ENCODE data around the gene SNRPB. TPM values are rescaled to one million over a fixed set of nuclear protein-coding genes. Genes with fewer than 3 reads are reported as not detected.

Gene SNRPB
- total RNA-seq, 2 donors from 2014 or later = 53.1 to 61.0 TPM

DNA sequence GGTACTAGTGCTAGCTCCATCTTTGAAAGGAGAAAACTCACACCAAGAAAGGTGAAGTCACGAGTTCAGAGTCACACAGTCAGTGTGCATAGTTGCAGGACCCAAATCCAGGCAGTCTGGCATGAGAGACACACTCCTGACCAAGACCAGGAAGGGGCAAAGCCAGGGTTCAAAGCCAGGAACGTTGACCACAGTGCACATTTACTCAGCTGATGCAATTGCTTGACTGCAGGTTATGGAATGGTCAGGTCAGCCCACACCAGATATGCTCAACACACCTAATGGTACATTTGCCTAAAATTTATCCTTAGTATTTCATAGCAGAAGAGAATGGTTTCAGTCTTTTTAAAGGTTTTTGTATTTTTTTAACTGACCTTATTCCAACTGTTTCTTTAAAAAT lies 52.2 kb downstream of the SNRPB start:
- WGBS, 2 donors = 13 to 21% methylated on average over 2 of the region's 2 CpGs
- TF ChIP-seq, protein P1, sequence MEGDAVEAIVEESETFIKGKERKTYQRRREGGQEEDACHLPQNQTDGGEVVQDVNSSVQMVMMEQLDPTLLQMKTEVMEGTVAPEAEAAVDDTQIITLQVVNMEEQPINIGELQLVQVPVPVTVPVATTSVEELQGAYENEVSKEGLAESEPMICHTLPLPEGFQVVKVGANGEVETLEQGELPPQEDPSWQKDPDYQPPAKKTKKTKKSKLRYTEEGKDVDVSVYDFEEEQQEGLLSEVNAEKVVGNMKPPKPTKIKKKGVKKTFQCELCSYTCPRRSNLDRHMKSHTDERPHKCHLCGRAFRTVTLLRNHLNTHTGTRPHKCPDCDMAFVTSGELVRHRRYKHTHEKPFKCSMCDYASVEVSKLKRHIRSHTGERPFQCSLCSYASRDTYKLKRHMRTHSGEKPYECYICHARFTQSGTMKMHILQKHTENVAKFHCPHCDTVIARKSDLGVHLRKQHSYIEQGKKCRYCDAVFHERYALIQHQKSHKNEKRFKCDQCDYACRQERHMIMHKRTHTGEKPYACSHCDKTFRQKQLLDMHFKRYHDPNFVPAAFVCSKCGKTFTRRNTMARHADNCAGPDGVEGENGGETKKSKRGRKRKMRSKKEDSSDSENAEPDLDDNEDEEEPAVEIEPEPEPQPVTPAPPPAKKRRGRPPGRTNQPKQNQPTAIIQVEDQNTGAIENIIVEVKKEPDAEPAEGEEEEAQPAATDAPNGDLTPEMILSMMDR (IDR thresholded peaks at IDR 0.05) = no peak
- TF ChIP-seq POLR2A (IDR thresholded peaks at IDR 0.05) = no peak
- ATAC-seq (no peak), DNase-seq (no peak)
- Histone ChIP-seq H3K27me3 (no peaks in the 10 kb centered on the region), H3K9me3 (no peaks in the 10 kb centered on the region), H3K4me3 (no peak overlapping the region), H3K36me3 (replicated peaks in 1 of 2; ENCODE audit: insufficient read depth in 1 of 2, low read depth in 2 of 2) (no peaks in the 10 kb centered on the region), H3K27ac (no peak overlapping the region), H3K4me1 (no peaks in the 10 kb centered on the region)
- intact Hi-C loops (cut with DNase I) = no loop called here

DNA sequence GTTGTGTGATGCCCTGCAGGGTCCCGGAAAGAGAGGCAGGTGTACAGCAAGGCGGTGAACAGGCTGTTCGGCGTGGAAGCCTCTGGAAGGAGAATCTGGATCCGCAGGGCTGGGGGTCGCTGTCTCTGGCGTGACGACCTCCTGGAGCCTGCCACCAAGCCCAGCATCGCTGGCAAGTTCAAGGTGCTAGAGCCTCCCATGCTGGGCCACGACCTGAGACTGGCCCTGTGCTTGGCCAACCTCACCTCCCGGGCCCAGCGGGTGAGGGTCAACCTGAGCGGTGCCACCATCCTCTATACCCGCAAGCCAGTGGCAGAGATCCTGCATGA lies 53.4 kb downstream of the SNRPB start:
- intact Hi-C loops (cut with DNase I) = no loop called here
- DNase-seq (no peak), ATAC-seq (no peak)
- Histone ChIP-seq H3K36me3 (replicated peaks in 1 of 2; ENCODE audit: insufficient read depth in 1 of 2, low read depth in 2 of 2) (no peaks in the 10 kb centered on the region), H3K4me3 (no peak overlapping the region), H3K9me3 (no peaks in the 10 kb centered on the region), H3K27me3 (no peaks in the 10 kb centered on the region), H3K27ac (no peak overlapping the region), H3K4me1 (no peaks in the 10 kb centered on the region)
- WGBS, 2 donors = 73 to 86% methylated on average over 13 to 14 of the region's 14 CpGs
- no peak for TF ChIP-seq POLR2A (IDR thresholded peaks at IDR 0.05)
- TF ChIP-seq, protein P1 (IDR thresholded peaks at IDR 0.05) = no peak

DNA sequence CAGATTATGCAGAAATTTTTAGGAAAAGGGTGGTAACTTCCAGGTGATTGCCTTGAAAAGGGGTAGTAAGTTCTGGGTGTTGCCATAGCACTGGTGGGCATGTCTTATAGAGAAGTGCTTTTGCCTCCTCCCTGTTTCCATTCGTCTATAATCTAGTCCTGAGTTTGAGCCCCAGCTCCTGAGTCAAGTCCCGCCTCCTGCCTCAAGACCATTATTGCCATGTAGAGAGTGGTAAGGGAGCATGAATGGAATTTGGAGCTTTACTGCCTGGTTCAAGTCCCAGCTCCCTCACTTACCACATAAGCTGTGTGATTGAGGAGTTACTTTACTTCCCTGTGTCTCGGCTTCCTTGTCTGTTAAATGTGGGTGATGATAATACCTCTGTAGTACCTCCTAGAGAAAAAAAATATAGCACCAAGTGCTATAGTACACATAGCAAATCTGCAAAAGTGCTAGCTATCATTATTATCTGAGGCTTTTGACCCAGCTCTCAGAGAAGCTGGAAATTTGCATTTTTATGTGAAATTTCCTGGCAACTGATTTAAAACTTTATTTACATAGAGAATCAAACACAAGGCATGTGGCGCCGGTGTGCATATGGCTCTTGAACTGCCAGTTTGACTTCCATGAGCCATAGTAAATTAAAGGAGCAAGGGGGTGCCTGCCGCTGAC lies 53.9 kb downstream of the SNRPB start:
- Histone ChIP-seq H3K27me3 (no peaks in the 10 kb centered on the region), H3K4me1 (no peaks in the 10 kb centered on the region), H3K4me3 (no peak overlapping the region), H3K9me3 (no peaks in the 10 kb centered on the region), H3K36me3 (replicated peaks in 1 of 2; ENCODE audit: insufficient read depth in 1 of 2, low read depth in 2 of 2) (no peaks in the 10 kb centered on the region), H3K27ac (no peak overlapping the region)
- intact Hi-C loops (cut with DNase I) = no loop called here
- no peak for DNase-seq
- TF ChIP-seq, protein P1 (IDR thresholded peaks at IDR 0.05) = no peak
- TF ChIP-seq POLR2A (IDR thresholded peaks at IDR 0.05) = no peak
- no peak for ATAC-seq
- WGBS, 2 donors = 58 to 65% methylated on average over 6 of the region's 6 CpGs

Small RNA genes within 50 kb of the gene (small RNA-seq; reads per million reads assigned to genes)
- gene RF00019 = not detected

Other genes starting within 250 kb of the SNRPB start
- under 1 TPM in 1 of 2 donors, not detected in 1; 0.26 TPM for gene TGM3, start 174.8 kb downstream of the SNRPB start, total RNA-seq
- not detected for gene TGM6, start 89.9 kb downstream of the SNRPB start, total RNA-seq
- 1 to 10 TPM; 6.7 to 6.9 TPM for gene ZNF343, start 38.1 kb upstream of the SNRPB start, total RNA-seq
- gene TMC2, start 65.8 kb upstream of the SNRPB start, total RNA-seq = under 1 TPM in 1 of 2 donors, not detected in 1; 0.26 TPM
- 100 to 1,000 TPM in 1 of 2 donors, 10 to 100 TPM in 1; 57.1 to 165 TPM for gene NOP56, start 181.8 kb upstream of the SNRPB start, total RNA-seq
- gene IDH3B, start 193.4 kb upstream of the SNRPB start, total RNA-seq = 10 to 100 TPM; 65.4 to 77.1 TPM
- gene EBF4, start 222.0 kb upstream of the SNRPB start, total RNA-seq = 10 to 100 TPM in 1 of 2 donors, 1 to 10 TPM in 1; 9.6 to 13.0 TPM

Measured in body of pancreas (tissue), 4 donors.